Stimulated activated naive CD8-positive, alpha-beta T cell treated with anti-CD3 and anti-CD28 coated beads, Interleukin-15, Interleukin-2, amounts not matched to agents 100 U/mL and 50 U/mL, for 24 hours (primary cell): Measurements from ENCODE around the gene CENPV.
"Not testable (repeated sequence)": the region's sequence is repeated elsewhere in the genome, so short reads cannot be mapped to it uniquely, and the experiment has no call there.

Experiments used
- ATAC-seq: fragments of 150-1000 bp; cut with Tn5 transposase; one replicate; pipeline ENCODE4 v1.10.0; 2021
- DNase-seq: peaks from one replicate; pipeline ENCODE4 v3.0.0; 2021

The CENPV gene

DNA sequence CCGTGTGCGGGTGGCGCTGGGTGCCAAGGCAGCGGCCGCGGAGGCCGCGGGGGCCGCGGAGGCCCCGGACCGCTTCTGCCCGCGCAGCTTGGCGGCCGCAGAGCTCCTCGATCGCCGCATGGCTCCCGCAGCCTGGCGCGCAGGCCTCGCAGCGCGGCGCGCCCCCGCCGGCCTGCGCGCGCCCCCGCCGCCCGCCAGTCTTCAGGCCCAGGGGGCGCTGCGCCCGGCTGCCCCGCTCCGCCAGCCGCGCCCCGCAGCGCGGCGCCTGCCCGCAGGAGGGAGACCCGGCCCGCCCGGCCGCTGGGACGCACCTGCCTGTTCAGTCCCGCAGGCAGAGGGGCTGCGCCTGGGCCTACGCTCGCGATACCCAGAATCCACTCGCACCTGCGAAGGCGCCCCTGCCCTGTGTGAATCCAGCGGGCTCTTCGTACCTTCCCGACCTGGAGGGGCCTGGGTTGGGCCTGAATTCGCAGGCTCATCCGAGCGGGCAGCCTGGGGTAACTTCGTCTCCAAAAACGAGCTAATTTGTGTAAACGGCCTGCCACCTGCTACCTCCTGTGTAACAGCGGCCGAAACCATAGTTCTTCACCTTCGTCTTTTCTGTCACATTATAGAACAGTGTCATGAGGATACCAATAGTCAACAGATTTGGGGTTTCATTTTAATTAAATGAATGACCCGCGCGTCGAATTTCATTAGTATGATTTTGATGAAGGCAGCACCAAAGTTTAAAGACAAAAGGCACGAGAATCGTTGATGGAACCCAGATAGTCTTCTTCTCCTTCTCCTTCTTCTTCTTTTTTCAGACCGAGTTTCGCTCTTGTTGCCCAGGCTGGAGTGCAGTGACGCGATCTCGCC, at the start of gene CENPV:
Gene CENPV, minus strand, starts transcription at position 153 of the 858 bp plus-strand sequence. Its CDS starts 33 bp downstream, at position 120.
- ATAC-seq (peak; percentile 87), DNase-seq (peak; percentile 77)

DNA sequence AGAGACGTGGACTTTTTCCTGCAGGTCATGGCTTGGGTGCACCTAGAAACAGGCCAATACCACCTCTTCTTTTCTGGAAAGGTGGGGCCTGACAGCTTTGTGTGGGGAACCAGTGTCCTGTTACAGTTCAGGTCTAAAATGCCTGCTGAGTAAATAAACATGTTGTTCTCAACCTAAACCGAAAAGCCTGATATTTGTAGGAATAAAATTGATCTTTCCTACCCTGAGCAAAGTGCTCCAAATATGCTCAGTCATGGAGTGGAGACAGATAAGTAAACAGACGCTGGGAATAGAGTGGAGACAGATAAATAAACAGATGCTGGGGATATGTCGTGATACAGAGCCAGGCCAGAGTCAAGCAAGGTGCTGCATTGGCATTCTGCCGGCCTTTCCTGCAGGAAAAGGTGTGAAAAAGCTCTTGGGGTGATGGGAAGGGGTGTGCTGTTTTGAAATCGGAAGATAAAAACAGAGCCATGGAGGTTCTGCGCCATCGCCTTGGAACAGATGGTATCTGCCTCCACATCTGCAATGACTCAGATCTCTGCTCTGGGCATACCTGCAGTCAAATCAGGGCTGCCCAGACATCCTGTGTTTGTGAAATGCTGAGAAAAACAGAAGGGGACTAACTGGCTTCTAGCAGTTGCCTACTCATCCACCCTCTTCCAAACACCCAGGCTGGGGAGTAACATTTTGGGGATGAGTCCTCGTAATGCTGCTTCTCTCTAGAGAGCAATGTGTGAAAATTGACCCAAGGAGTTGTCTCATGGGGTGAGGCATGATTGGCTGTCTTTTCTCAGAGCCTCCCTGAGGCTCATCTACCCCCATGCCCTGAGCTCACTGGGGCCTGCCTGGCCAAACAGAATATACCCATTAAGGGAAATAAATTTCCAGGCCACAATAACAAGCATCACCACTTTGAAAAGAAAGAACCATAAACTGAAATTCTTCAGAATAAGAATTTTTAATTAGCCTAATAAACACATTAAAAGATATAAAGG, 45.3 kb upstream of the CENPV start:
- peak; percentile 63 for ATAC-seq
- DNase-seq: no peak

GRCh38 chr17:16396693-16397092, 43.4 kb upstream of the CENPV start:
- not testable (repeated sequence) for ATAC-seq, DNase-seq

GRCh38 chr17:16395887-16396286, 42.6 kb upstream of the CENPV start:
- not testable (repeated sequence) for ATAC-seq, DNase-seq

DNA sequence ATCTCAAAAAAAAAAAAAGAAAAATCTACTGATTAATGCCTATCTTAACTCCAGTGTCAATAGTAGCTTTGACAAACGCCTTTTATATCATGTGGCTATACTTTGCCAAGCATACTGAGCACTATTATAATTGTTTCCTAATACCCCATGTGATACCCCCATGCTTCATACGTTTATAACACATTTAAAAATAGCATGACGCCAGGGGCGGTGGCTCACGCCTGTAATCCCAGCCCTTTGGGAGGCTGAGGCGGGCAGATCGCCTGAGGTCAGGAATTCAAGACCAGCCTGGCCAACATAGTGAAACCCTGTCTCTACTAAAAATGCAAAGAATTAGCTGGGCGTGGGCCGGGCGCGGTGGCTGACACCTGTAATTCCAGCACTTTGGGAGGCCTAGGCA, 39.2 kb upstream of the CENPV start:
- DNase-seq, ATAC-seq: not testable (repeated sequence)

GRCh38 chr17:16391451-16391850, 38.2 kb upstream of the CENPV start:
- ATAC-seq (no peak), DNase-seq (no peak)

GRCh38 chr17:16386126-16386507, 32.8 kb upstream of the CENPV start:
- DNase-seq, ATAC-seq: not testable (repeated sequence)

DNA sequence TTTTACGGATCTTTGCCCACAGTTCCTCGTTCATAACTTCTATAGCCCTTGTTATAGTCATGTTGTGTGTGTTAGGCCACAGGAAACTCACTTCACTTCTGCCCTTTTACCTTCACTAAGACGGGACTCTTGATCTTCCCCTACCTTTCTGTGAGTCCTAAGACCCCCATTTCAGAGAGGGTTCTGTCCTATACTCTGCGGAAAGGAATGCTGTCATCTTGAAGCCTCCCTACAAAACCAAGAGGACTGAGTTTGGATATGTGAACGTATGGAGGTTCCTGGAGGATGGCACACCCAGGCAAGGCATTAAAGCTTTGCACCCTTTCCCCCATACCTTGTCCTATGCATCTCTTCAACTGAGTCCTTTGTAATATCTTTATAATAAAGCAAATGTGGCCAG, 31.3 kb upstream of the CENPV start:
- DNase-seq (no peak), ATAC-seq (no peak)

GRCh38 chr17:16383772-16384287, 30.6 kb upstream of the CENPV start:
- ATAC-seq (no peak), DNase-seq (no peak)

GRCh38 chr17:16383216-16383615, 29.9 kb upstream of the CENPV start:
- DNase-seq: no peak
- no peak for ATAC-seq

DNA sequence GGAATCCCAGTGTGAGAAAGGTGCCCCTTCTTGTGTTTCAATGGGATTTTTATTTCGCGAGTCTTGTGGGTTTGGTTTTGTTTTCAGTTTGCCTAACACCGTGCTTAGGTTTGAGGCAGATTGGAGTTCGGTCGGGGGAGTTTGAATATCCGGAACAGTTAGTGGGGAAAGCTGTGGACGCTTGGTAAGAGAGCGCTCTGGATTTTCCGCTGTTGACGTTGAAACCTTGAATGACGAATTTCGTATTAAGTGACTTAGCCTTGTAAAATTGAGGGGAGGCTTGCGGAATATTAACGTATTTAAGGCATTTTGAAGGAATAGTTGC, 28.2 kb upstream of the CENPV start:
- ATAC-seq: peak; percentile 19
- peak; percentile 37 for DNase-seq

GRCh38 chr17:16380640-16381495, 27.6 kb upstream of the CENPV start, which contains the start of gene UBB:
Gene UBB, plus strand, starts transcription at chr17:16381091. Its CDS starts 817 bp downstream, at chr17:16381908.
- peak; percentile 95 for ATAC-seq
- peak; percentile 93 for DNase-seq

GRCh38 chr17:16379654-16380053, 26.4 kb upstream of the CENPV start:
- DNase-seq: no peak
- no peak for ATAC-seq

DNA sequence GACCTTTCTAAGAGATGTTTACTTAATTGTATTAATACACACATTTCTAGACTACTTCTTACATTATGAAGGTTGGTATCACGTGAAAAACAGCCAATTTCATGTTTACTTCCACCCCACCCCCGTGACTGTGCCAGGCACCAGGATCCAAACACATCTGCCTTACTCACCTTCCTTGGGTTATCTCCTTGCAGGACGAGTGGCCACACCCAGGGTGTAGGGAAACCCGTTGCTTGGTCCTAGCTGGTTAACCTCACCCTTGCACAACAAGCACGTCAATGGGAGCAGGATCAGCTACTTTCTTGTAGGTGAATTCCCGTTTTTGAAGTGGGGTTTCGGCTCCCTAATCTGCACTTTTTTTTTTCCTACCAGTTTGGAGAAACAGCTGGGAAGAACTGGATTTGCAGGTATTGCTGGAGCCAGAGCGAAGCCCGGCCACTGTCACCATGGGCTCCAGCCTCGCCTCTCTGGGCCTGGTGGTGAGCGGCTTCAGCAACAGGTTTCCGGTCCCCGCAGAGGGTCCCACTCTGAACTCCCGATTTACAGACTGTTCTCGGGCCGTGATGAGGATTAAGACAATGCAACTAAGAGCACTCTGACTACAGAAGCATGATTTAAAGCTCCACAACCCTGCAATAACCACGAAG, 25.5 kb upstream of the CENPV start:
- DNase-seq: no peak
- no peak for ATAC-seq

- ATAC-seq (no peak), DNase-seq (no peak)
Observed at GRCh38 chr17:16377941-16378341, 24.7 kb upstream of the CENPV start.

DNA sequence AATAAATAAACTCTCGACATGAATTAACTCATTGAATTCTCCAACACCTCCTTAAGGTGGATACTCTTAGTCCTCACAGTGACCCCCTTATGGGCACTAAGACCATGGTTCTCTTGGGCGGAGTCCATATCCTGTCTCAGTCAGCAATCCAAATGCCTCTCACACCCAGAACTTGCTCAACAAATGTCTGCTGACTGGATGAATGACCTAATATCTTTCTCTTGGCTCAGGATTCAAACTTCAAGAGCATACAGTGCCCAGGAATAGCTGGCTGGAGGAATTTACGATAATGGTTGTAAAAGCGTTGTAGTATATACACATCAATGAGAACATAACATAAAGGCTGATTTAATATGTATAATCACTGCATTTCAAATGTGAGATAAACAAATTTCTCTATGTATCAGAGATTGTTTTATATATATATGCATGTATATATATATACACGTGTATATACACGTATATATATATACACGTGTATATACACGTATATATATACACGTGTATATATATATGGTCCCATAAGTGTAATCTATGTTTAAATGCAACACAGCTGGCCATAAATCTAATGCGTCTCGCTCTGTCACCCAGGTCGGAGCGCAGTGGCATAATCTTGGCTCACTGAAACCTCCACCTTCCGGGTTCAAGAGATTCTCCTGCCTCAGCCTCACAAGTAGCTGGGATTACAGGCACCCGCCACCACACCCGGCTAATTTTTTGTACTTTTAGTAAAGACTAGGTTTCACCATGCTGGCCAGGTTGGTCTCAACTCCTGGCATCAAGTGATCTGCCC, 21.1 kb upstream of the CENPV start:
- no peak for DNase-seq

GRCh38 chr17:16371742-16372141, 18.5 kb upstream of the CENPV start:
- DNase-seq (no peak), ATAC-seq (no peak)

More for the DNA sequence above, 21.1 kb upstream of the CENPV start:
- no peak for ATAC-seq

- no peak for ATAC-seq
- DNase-seq: no peak
Observed at GRCh38 chr17:16364625-16365024, 11.4 kb upstream of the CENPV start.

DNA sequence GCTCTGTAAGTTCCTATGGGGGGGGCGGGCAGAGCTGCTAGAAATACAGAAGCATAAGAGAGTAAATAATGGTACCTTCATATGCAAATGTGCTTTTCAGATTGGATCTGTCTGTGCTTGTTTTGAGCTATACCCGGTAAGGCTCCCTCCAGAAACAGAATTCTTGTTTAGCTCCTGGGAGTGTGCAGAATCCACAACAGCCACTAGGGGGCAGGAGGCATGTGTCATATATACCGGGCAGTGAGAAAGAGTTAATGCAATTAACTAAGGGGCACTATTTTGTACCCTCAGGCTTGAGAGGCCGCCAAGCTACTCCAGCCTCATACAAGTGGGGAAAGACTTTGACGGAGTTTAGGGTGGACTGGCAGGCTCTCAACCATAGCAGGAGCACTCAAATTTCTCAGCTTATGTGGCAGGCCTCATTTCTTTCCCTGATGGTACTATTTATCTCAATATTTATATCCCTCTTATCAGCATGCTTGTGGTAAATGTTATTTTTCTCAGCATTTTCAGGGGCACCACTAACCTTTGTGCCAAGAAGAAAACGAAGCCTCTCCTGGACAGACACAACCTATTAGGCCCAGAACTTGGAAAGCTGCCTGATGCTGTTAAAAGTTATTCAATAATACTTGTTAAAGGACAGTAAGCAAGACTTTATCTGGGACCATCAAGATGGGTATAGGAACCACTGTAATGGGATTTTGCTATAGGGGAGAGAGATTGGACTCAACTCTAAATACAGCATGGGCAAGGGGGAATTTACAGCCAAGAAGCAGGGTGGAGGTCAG, 10.7 kb upstream of the CENPV start:
- ATAC-seq: peak; percentile 94
- peak; percentile 80 for DNase-seq
